Measurements from ENCODE around the gene CYP2W1. TPM values are rescaled to one million over a fixed set of nuclear protein-coding genes. Genes with fewer than 3 reads are reported as not detected.

The CYP2W1 gene
- total RNA-seq, 4 donors from 2014 or later, result 11.7 to 31.6 (median 19.3) TPM

DNA sequence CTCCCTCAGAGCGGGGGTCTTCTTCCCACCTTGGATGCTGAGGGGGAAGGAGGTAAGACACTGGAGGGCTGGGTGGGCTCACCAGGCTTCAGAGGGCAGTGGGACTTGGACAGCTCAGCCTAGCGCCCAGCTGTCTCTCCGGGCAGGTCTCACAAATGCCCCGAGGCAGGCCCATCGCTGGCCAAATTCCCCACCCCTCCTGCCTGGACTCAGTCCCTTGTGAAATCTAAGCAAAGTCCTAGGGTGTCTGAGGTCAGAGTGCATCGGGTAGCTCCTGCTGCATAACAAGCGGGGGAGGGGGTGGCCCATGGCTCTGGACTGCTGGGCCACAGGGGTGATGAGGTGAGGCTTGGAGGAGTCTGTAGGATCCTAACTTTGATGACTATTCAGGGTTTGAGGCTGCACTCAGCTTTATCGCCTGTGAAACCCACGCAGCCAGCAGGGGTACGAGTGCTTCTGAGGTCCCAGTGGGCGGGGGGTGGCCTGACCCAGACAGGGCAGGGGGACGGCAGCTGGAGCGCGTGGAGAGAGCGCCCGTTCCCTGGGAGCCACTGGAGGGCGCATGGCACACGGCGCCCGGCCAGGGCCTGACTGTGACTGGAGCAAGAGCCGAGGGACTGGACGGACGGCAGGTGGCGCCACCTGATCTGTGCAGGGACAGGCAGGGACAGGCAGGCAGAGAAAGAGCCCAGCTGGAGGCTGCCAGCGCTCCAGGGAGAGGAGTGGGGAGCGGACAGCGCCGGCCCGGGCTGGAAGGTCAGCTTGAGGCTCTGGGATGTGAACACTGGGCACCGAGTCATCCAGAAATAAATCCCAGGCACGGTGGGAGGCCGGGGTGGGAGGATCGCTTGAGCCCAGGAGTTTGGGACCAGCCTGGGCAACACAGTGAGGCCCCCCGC lies 10.0 kb downstream of the CYP2W1 start:
- 14 to 32% methylated on average over 13 to 31 of the region's 34 CpGs for WGBS, 2 donors
- H3K4me3 ChIP-seq (ENCODE audit: low read depth, poor library complexity, severe bottlenecking), result no peak overlapping the region
- intact Hi-C loops (cut with DNase I; ENCODE audit: low total_unique reads), result loop anchor here (5.0 to 10.0 kb wide), 2 partner anchors 74 to 152 kb away; no protein-coding TSS in a partner anchor
- peak; percentile 91 to 99 for DNase-seq (ENCODE audit: low spot score in 2 of 2)
- TF ChIP-seq CTCF (IDR thresholded peaks at IDR 0.05) (peak in 2 of 3 donors; percentile 97 to 98), POLR2A (IDR thresholded peaks at IDR 0.05) (no peak)

- TF ChIP-seq POLR2A (IDR thresholded peaks at IDR 0.05) (no peak), CTCF (IDR thresholded peaks at IDR 0.05) (no peak)
- DNase-seq (ENCODE audit: low spot score in 2 of 2), result no peak
- H3K4me3 ChIP-seq (ENCODE audit: low read depth, poor library complexity, severe bottlenecking), result no peak overlapping the region
- intact Hi-C loops (cut with DNase I; ENCODE audit: low total_unique reads), result loop anchor here (5.0 to 10.0 kb wide), 2 partner anchors 73 to 150 kb away; no protein-coding TSS in a partner anchor
- 57 to 59% methylated on average over 26 to 28 of the region's 28 CpGs for WGBS, 2 donors
Observed at GRCh38 chr7:994592-995308, 11.8 kb downstream of the CYP2W1 start.

DNA sequence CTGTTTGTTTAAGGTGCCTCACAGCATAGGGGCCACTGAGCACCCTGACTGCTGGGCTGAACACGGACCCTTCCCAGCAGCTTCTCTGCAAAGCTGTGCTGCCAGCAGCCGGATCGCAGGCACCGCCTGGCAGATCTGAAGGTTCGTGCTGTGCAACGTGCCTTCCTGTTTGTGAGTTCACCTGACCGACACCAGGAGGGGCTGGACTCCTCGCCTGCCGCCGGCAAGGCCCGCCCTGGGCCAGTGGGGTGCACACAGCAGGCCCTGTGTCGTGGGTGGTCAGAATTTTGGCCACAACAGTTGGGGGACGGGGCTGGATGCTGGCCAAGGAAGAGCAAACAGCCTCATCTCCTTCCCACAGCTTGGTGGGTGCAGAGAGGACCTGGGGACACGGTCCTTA lies 12.6 kb downstream of the CYP2W1 start:
- intact Hi-C loops (cut with DNase I; ENCODE audit: low total_unique reads), result loop anchor here (10.0 kb wide), 1 partner anchor 149 kb away; no protein-coding TSS in a partner anchor
- WGBS, 2 donors, result 89 to 93% methylated on average over 7 to 14 of the region's 14 CpGs

DNA sequence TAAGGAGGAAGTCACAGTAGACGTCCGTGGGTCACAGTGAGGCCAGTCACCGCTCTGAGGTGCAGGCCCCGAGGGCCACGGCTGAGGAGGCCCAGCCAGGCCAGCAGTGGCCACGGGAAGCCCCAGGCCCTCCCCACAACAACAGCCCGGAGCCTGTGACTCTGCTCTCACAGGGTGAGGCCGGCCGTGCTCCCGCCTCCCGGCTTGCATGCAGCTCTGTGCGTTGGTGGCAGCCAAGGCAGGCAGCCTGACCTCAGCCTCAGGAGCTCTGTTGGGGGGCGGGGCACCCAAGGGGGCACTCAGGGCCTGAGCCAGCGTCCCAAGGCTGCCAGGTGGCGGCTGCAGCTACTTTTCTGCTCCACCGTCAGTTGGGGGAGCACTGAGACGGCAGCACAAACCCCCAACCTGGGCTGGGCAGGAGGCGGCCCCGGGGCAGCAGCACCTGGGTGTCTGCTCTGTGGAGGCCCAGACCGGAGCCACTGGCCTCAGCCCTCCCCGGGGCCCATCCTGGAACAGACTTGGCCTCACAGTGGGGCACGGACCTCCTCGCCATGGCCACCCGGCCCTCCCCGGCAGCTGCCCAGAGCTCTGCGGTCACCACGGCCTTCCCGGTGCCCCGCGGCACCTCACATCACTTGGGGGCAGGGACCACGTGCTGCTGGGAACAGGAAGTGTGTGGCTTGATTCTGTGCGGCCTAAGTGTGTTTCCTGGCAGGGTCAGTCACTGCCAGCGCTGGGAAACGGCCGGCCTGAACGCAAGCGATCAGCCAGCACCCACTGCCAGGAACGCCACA lies 13.3 kb downstream of the CYP2W1 start:
- intact Hi-C loops (cut with DNase I; ENCODE audit: low total_unique reads), result loop anchor here (10.0 kb wide), 1 partner anchor 149 kb away; no protein-coding TSS in a partner anchor
- TF ChIP-seq POLR2A (IDR thresholded peaks at IDR 0.05) (no peak), CTCF (IDR thresholded peaks at IDR 0.05) (no peak)
- H3K4me3 ChIP-seq (ENCODE audit: low read depth, poor library complexity, severe bottlenecking), result no peak overlapping the region
- WGBS, 2 donors, result 81 to 82% methylated on average over 14 to 17 of the region's 38 CpGs
- DNase-seq (ENCODE audit: low spot score in 2 of 2), result no peak

More for the DNA sequence above, 12.6 kb downstream of the CYP2W1 start:
- no peak for TF ChIP-seq POLR2A (IDR thresholded peaks at IDR 0.05)
- no peak for TF ChIP-seq CTCF (IDR thresholded peaks at IDR 0.05)
- DNase-seq (ENCODE audit: low spot score in 2 of 2), result no peak
- no peak overlapping the region for H3K4me3 ChIP-seq (ENCODE audit: low read depth, poor library complexity, severe bottlenecking)
